ENCODE results near the gene PARL.

The PARL gene

GRCh38 chr3:183868796-183869195, 15.9 kb downstream of the PARL start:
- Histone ChIP-seq H3K9me3 (ENCODE audit: control insufficient read depth, low read length) (no peaks in the 10 kb centered on the region), H3K27ac (ENCODE audit: insufficient read depth, low read depth, low read length, poor library complexity, severe bottlenecking) (no peak overlapping the region), H3K36me3 (ENCODE audit: control insufficient read depth, insufficient read depth, low read length) (peaks cover 17% of the 10 kb centered on the region), H3K4me3 (ENCODE audit: insufficient read depth, low read depth, low read length) (no peak overlapping the region), H3K27me3 (ENCODE audit: control insufficient read depth, insufficient read depth, low read length, poor library complexity, severe bottlenecking) (no peaks in the 10 kb centered on the region), H3K4me1 (ENCODE audit: control insufficient read depth, insufficient read depth, low read length) (no peaks in the 10 kb centered on the region)
- WGBS, 2 experiments: 94 to 95% methylated on average over 1 of the region's 1 CpG

DNA sequence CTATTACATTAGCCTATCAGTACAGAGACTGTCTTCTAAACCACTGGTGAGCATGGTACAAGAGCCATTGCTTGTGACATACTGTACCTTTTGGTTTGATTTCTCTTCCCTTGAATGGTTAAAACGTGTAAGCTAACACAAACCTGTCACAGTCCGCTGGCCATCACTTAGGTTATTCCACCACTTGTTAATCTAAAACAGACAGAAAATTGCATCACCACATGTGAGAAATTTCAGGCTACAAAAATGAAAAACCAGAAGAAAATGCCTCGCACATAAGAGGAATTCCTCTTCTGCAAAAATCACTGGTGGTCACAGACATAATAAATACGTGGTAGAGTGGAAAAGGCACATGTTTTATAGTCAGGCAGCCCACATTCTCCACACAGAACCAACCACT, 22.1 kb downstream of the PARL start:
- 96 to 98% methylated on average over 4 of the region's 4 CpGs for WGBS, 2 experiments
- no peak overlapping the region for H3K4me3 ChIP-seq (ENCODE audit: insufficient read depth, low read depth, low read length)
- H3K9me3 ChIP-seq (ENCODE audit: control insufficient read depth, low read length): no peaks in the 10 kb centered on the region
- H3K27ac ChIP-seq (ENCODE audit: insufficient read depth, low read depth, low read length, poor library complexity, severe bottlenecking): no peak overlapping the region
- H3K27me3 ChIP-seq (ENCODE audit: control insufficient read depth, insufficient read depth, low read length, poor library complexity, severe bottlenecking): no peaks in the 10 kb centered on the region
- H3K4me1 ChIP-seq (ENCODE audit: control insufficient read depth, insufficient read depth, low read length): no peaks in the 10 kb centered on the region
- H3K36me3 ChIP-seq (ENCODE audit: control insufficient read depth, insufficient read depth, low read length): peaks cover 42% of the 10 kb centered on the region

- no peaks in the 10 kb centered on the region for H3K4me1 ChIP-seq (ENCODE audit: control insufficient read depth, insufficient read depth, low read length)
- 97 to 98% methylated on average over 3 of the region's 3 CpGs for WGBS, 2 experiments
- H3K9me3 ChIP-seq (ENCODE audit: control insufficient read depth, low read length): no peaks in the 10 kb centered on the region
- H3K36me3 ChIP-seq (ENCODE audit: control insufficient read depth, insufficient read depth, low read length): peaks cover 29% of the 10 kb centered on the region
- no peaks in the 10 kb centered on the region for H3K27me3 ChIP-seq (ENCODE audit: control insufficient read depth, insufficient read depth, low read length, poor library complexity, severe bottlenecking)
- no peak overlapping the region for H3K27ac ChIP-seq (ENCODE audit: insufficient read depth, low read depth, low read length, poor library complexity, severe bottlenecking)
- H3K4me3 ChIP-seq (ENCODE audit: insufficient read depth, low read depth, low read length): no peak overlapping the region
Measured at GRCh38 chr3:183857863-183858262, 26.8 kb downstream of the PARL start.

DNA sequence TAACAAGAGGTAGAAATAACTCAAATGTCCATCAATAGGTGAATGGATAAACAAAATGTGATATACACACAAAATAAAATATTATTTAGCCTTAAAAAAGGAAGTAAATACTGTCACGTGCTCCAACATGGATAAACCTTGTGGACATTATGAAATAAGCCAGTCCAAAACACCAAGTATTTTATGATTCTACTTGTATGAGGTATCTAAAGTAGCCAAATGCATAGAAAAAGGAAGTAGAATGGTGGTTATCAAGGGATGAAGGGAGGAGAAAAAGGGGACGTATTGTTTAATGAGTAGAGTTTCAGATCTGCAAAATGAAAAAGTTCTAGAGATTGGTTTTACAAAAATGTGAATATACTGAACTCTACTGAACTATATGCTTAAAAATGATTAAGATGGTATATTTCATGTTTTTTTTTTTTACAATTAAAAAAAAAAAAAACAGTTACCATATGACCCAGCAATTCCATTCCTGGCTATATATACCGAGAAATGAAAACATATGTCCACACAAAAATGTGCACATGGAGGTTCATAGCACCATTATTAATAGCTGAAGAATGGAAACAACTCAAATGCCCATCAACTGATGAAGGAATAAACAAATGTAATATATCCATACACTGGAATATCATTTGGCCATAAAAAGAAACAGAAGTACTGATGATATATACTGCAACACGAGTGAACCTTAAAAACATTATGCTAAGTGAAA, 30.2 kb downstream of the PARL start:
- no peaks in the 10 kb centered on the region for H3K27me3 ChIP-seq (ENCODE audit: control insufficient read depth, insufficient read depth, low read length, poor library complexity, severe bottlenecking)

DNA sequence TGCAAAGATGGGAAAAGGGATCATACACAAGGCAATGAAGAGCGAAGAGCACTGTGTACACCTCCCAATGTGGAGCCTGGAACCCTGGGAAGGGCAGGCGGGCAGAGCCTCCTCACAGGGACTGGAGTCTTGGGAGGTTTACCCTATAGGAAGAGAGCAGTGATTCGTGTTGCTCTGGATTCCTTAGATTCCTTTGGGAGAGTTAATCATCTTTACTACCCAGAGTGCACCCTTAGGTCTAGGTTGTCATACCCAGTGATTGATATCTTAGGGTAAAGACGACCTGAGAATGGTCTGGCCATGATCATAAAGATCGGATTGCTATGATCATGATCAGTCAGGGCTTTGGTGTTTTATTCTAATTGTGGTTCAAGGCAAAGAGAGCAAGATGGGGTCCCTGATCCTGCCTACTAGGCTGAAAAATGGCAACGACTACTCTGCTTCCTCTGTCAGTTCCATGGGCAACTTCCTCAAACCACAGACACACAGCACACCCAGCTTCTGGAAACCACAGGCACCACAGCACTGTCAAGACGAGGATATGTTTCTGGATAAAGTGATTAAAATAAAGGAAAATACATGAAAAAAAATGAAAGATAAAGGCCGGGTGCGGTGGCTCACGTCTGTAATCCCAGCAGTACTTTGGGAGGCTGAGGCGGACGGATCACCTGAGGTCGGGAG, 38.9 kb downstream of the PARL start:
- Histone ChIP-seq H3K4me3 (ENCODE audit: insufficient read depth, low read depth, low read length) (no peak overlapping the region), H3K36me3 (ENCODE audit: control insufficient read depth, insufficient read depth, low read length) (peaks cover 4% of the 10 kb centered on the region), H3K9me3 (ENCODE audit: control insufficient read depth, low read length) (no peaks in the 10 kb centered on the region), H3K4me1 (ENCODE audit: control insufficient read depth, insufficient read depth, low read length) (no peaks in the 10 kb centered on the region), H3K27ac (ENCODE audit: insufficient read depth, low read depth, low read length, poor library complexity, severe bottlenecking) (no peak overlapping the region), H3K27me3 (ENCODE audit: control insufficient read depth, insufficient read depth, low read length, poor library complexity, severe bottlenecking) (no peaks in the 10 kb centered on the region)
- 94 to 95% methylated on average over 13 of the region's 13 CpGs for WGBS, 2 experiments

More for the DNA sequence above, 30.2 kb downstream of the PARL start:
- H3K36me3 ChIP-seq (ENCODE audit: control insufficient read depth, insufficient read depth, low read length): peaks cover 9% of the 10 kb centered on the region
- no peak overlapping the region for H3K4me3 ChIP-seq (ENCODE audit: insufficient read depth, low read depth, low read length)
- 94 to 99% methylated on average over 3 to 4 of the region's 4 CpGs for WGBS, 2 experiments
- H3K4me1 ChIP-seq (ENCODE audit: control insufficient read depth, insufficient read depth, low read length): no peaks in the 10 kb centered on the region
- no peak overlapping the region for H3K27ac ChIP-seq (ENCODE audit: insufficient read depth, low read depth, low read length, poor library complexity, severe bottlenecking)
- H3K9me3 ChIP-seq (ENCODE audit: control insufficient read depth, low read length): no peaks in the 10 kb centered on the region

DNA sequence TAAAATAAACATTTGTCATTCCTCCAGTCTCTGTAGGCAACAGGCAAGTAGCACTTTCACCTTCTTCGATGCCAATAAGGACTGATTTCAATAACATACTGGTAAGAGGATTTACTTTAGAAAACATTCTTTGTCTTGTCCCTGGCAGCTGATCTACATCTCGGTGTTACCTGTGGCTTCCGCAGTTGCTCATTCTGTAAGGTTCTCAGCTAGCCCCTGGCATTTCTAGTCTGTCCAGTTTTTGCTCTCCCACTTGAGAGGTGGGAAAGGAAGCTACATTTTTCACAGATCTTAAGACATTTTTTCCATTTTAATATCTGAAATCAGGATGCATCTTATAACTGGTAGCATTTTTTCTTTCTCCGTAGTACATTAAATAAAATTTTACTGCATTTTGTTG, 39.6 kb downstream of the PARL start:
- Histone ChIP-seq H3K4me1 (ENCODE audit: control insufficient read depth, insufficient read depth, low read length) (no peaks in the 10 kb centered on the region), H3K9me3 (ENCODE audit: control insufficient read depth, low read length) (no peaks in the 10 kb centered on the region), H3K27me3 (ENCODE audit: control insufficient read depth, insufficient read depth, low read length, poor library complexity, severe bottlenecking) (no peaks in the 10 kb centered on the region), H3K36me3 (ENCODE audit: control insufficient read depth, insufficient read depth, low read length) (peaks cover 7% of the 10 kb centered on the region), H3K27ac (ENCODE audit: insufficient read depth, low read depth, low read length, poor library complexity, severe bottlenecking) (no peak overlapping the region), H3K4me3 (ENCODE audit: insufficient read depth, low read depth, low read length) (no peak overlapping the region)
- 87 to 96% methylated on average over 3 to 4 of the region's 4 CpGs for WGBS, 2 experiments

- H3K4me3 ChIP-seq (ENCODE audit: insufficient read depth, low read depth, low read length): no peak overlapping the region
- no CpG with 5 or more reads among the region's 2 CpGs for WGBS, 2 experiments
- no peaks in the 10 kb centered on the region for H3K27me3 ChIP-seq (ENCODE audit: control insufficient read depth, insufficient read depth, low read length, poor library complexity, severe bottlenecking)
- H3K9me3 ChIP-seq (ENCODE audit: control insufficient read depth, low read length): no peaks in the 10 kb centered on the region
- peaks cover 12% of the 10 kb centered on the region for H3K36me3 ChIP-seq (ENCODE audit: control insufficient read depth, insufficient read depth, low read length)
- no peak overlapping the region for H3K27ac ChIP-seq (ENCODE audit: insufficient read depth, low read depth, low read length, poor library complexity, severe bottlenecking)
- no peaks in the 10 kb centered on the region for H3K4me1 ChIP-seq (ENCODE audit: control insufficient read depth, insufficient read depth, low read length)
Measured at GRCh38 chr3:183844606-183845005, 40.1 kb downstream of the PARL start.

- Histone ChIP-seq H3K4me3 (ENCODE audit: insufficient read depth, low read depth, low read length) (no peak overlapping the region), H3K4me1 (ENCODE audit: control insufficient read depth, insufficient read depth, low read length) (no peaks in the 10 kb centered on the region), H3K27me3 (ENCODE audit: control insufficient read depth, insufficient read depth, low read length, poor library complexity, severe bottlenecking) (no peaks in the 10 kb centered on the region), H3K36me3 (ENCODE audit: control insufficient read depth, insufficient read depth, low read length) (peaks cover 19% of the 10 kb centered on the region), H3K9me3 (ENCODE audit: control insufficient read depth, low read length) (no peaks in the 10 kb centered on the region), H3K27ac (ENCODE audit: insufficient read depth, low read depth, low read length, poor library complexity, severe bottlenecking) (no peak overlapping the region)
- WGBS, 2 experiments: 94 to 95% methylated on average over 3 to 4 of the region's 4 CpGs
Measured at GRCh38 chr3:183839751-183840150, 44.9 kb downstream of the PARL start.

GRCh38 chr3:183837894-183838293, 46.8 kb downstream of the PARL start:
- WGBS, 2 experiments: 78 to 82% methylated on average over 3 of the region's 3 CpGs
- H3K9me3 ChIP-seq (ENCODE audit: control insufficient read depth, low read length): no peaks in the 10 kb centered on the region
- peaks cover 30% of the 10 kb centered on the region for H3K36me3 ChIP-seq (ENCODE audit: control insufficient read depth, insufficient read depth, low read length)
- no peak overlapping the region for H3K4me3 ChIP-seq (ENCODE audit: insufficient read depth, low read depth, low read length)
- no peaks in the 10 kb centered on the region for H3K4me1 ChIP-seq (ENCODE audit: control insufficient read depth, insufficient read depth, low read length)
- no peaks in the 10 kb centered on the region for H3K27me3 ChIP-seq (ENCODE audit: control insufficient read depth, insufficient read depth, low read length, poor library complexity, severe bottlenecking)
- H3K27ac ChIP-seq (ENCODE audit: insufficient read depth, low read depth, low read length, poor library complexity, severe bottlenecking): no peak overlapping the region

GRCh38 chr3:183837390-183837789, 47.3 kb downstream of the PARL start:
- Histone ChIP-seq H3K27me3 (ENCODE audit: control insufficient read depth, insufficient read depth, low read length, poor library complexity, severe bottlenecking) (no peaks in the 10 kb centered on the region), H3K9me3 (ENCODE audit: control insufficient read depth, low read length) (no peaks in the 10 kb centered on the region), H3K4me1 (ENCODE audit: control insufficient read depth, insufficient read depth, low read length) (no peaks in the 10 kb centered on the region), H3K36me3 (ENCODE audit: control insufficient read depth, insufficient read depth, low read length) (peaks cover 35% of the 10 kb centered on the region), H3K27ac (ENCODE audit: insufficient read depth, low read depth, low read length, poor library complexity, severe bottlenecking) (no peak overlapping the region), H3K4me3 (ENCODE audit: insufficient read depth, low read depth, low read length) (no peak overlapping the region)
- WGBS, 2 experiments: 94 to 96% methylated on average over 9 of the region's 9 CpGs
